HEK293T (cell line): ENCODE data around the gene COL27A1.
A peak's percentile ranks its signal among the peaks of the same experiment; 100 is the strongest.

Experiments
- CTCF ChIA-PET: fragments of 350-600 bp; formaldehyde crosslinking; extraction: SDS; loops from one replicate; lab custom pipeline; 2021; ENCODE audit warnings: antibody characterized with exemption, inconsistent platforms; lab: Yijun Ruan, JAX
- POLR2A ChIA-PET: fragments of 350-600 bp; formaldehyde crosslinking; extraction: SDS; loops from one replicate; lab custom pipeline; 2020; ENCODE audit warnings: antibody characterized with exemption, inconsistent platforms; lab: Yijun Ruan, JAX
- DNase-seq: peaks from one replicate; pipeline ENCODE4 v3.0.0; 2012; ENCODE audit warnings: mixed read lengths; ENCODE audit errors: extremely low spot score
- ARNT ChIP-seq: fragments of 450-650 bp; IDR thresholded peaks from 2 replicates; pipeline ENCODE4 v1.6.1; 2017; ENCODE audit warnings: mild to moderate bottlenecking
- BHLHE40 ChIP-seq: fragments of 450-650 bp; IDR thresholded peaks from 2 replicates; pipeline ENCODE4 v1.6.1; 2016; ENCODE audit warnings: mild to moderate bottlenecking, moderate library complexity, borderline replicate concordance
- CTBP1 ChIP-seq: fragments of 450-650 bp; IDR thresholded peaks from 2 replicates; pipeline ENCODE4 v1.6.1; 2016; ENCODE audit warnings: borderline replicate concordance
- ELF4 ChIP-seq: fragments of 450-650 bp; IDR thresholded peaks from 2 replicates; pipeline ENCODE4 v1.6.1; 2017; ENCODE audit warnings: antibody characterized with exemption
- FOXA1 ChIP-seq: fragments of 450-650 bp; IDR thresholded peaks from 2 replicates; pipeline ENCODE4 v1.6.1; 2016; ENCODE audit warnings: mild to moderate bottlenecking
- FOXK2 ChIP-seq: fragments of 450-650 bp; IDR thresholded peaks from 2 replicates; pipeline ENCODE4 v1.6.1; 2016; ENCODE audit warnings: mild to moderate bottlenecking
- FOXM1 ChIP-seq: fragments of 450-650 bp; IDR thresholded peaks from 2 replicates; pipeline ENCODE4 v1.6.1; 2017; ENCODE audit warnings: mild to moderate bottlenecking, borderline replicate concordance
- HDGF ChIP-seq: fragments of 450-650 bp; IDR thresholded peaks from 2 replicates; pipeline ENCODE4 v1.6.1; 2017; ENCODE audit warnings: antibody characterized with exemption, borderline replicate concordance
- L3MBTL2 ChIP-seq: fragments of 450-650 bp; conservative IDR thresholded peaks from 2 replicates; pipeline ENCODE4 v1.6.1; 2016; ENCODE audit warnings: mild to moderate bottlenecking
- LEF1 ChIP-seq: fragments of 450-650 bp; IDR thresholded peaks from 2 replicates; pipeline ENCODE4 v1.6.1; 2017; ENCODE audit warnings: mild to moderate bottlenecking, borderline replicate concordance
- NFRKB ChIP-seq: fragments of 450-650 bp; IDR thresholded peaks from 2 replicates; pipeline ENCODE4 v1.6.1; 2016; ENCODE audit warnings: mild to moderate bottlenecking, moderate library complexity
- SP1 ChIP-seq: fragments of 450-650 bp; IDR thresholded peaks from 2 replicates; pipeline ENCODE4 v1.6.1; 2017
- SUZ12 ChIP-seq: fragments of 450-650 bp; IDR thresholded peaks from 2 replicates; pipeline ENCODE4 v1.6.1; 2016; ENCODE audit warnings: mild to moderate bottlenecking
- TARDBP ChIP-seq: fragments of 450-650 bp; IDR thresholded peaks from 2 replicates; pipeline ENCODE4 v1.6.1; 2016
- ZNF384 ChIP-seq: fragments of 450-650 bp; IDR thresholded peaks from 2 replicates; pipeline ENCODE4 v1.6.1; 2016
- TF ChIP-seq, protein P1 (sequence below): fragments of 450-650 bp; IDR thresholded peaks from 2 replicates; pipeline ENCODE4 v1.6.1; 2016

COL27A1 gene

DNA sequence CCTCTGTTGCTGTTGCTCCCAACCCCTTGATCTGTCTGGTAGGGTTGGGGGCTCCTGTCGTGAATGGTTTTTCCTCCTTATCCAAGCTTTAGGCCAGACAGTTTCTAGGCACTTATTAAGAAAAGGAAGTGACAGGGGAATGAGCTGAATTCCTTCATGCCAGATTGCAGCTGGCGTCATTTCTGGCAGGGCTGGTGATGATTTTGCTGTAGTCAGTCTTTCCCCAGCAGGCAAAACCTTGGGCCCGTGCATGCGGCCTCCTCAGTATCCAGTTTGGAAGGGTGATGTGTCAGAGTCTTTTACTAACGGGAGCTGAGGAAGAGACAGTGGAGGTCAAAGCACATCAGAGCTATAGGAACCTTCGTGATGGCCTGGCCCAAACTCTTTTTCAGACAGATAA lies 58.8 kb downstream of the COL27A1 start:
- CTCF ChIA-PET = no interaction called here
- TF ChIP-seq ELF4 (no peak), BHLHE40 (no peak), FOXM1 (no peak), TARDBP (no peak), L3MBTL2 (no peak), FOXK2 (no peak), NFRKB (no peak), SUZ12 (no peak), FOXA1 (no peak), CTBP1 (no peak)
- DNase-seq = no peak
- POLR2A ChIA-PET = no interaction called here

DNA sequence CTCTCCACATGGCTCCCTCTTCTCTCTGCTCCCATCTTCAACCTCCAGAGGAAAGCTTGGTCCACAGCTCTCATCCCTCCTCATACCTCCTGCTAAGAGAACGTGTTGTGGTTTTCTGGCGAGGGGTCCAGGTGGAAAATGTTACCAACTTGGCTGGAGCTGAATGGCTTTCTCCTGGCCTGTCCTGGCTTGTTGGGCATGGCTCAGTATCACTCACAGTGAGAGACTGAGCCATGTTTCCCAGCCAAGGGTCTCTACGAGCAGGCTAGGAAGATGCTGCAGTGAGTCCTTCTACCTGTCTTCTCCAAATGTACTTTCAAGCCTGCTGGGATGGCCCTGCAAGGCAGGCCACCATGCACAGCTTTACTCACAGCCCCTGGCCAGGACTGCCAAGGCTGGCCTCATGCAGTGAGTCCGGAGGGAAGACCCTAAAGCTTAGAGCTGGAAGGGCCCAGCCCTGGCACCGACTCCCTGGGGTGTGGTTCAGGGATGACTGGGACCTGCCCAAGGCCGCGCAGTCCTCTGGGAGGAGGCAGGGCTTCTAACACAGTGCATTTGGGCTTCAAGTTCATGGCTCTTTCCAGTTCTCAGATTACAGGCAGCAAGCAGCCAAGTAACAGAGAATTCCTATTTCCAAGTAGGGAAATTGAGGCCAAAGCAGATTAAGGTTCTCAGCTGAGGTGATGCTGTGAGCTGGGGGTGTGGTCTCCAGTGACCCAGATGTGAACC lies 59.5 kb downstream of the COL27A1 start:
- CTCF ChIA-PET = no interaction called here

DNA sequence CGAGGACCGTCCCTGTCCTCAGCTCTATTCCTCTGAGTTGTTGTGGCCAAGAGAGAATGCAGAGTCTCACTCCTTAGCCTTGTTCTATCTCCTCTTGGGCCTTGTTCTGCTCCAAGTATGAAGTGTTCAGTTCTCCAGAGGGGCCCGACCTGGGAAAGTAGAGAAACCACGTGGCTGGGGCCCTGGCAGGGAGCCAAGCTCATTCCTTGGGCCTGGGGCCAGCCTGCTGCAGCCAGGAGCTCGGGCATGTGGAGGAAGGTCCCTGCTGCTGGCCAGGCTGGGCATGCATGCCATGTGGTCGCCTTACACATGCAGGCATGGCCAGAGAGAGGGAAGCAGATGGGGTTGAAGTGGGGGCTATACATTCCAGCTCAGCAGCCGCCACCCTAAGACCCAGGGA lies 60.7 kb downstream of the COL27A1 start:
- POLR2A ChIA-PET = interaction anchor here (0.8 kb wide), 1 partner anchor 10 kb away, joined by 3 read pairs; no protein-coding TSS in a partner anchor
- CTCF ChIA-PET = no interaction called here
- DNase-seq = peak; percentile 28
- no peak for TF ChIP-seq FOXA1
- no peak for TF ChIP-seq LEF1
- TF ChIP-seq HDGF = no peak
- no peak for TF ChIP-seq BHLHE40
- TF ChIP-seq FOXM1 = no peak
- TF ChIP-seq SUZ12 = no peak
- no peak for TF ChIP-seq FOXK2
- no peak for TF ChIP-seq TARDBP
- no peak for TF ChIP-seq NFRKB
- TF ChIP-seq ARNT = no peak
- no peak for TF ChIP-seq CTBP1
- TF ChIP-seq ELF4 = no peak
- TF ChIP-seq SP1 = no peak
- TF ChIP-seq L3MBTL2 = no peak
- TF ChIP-seq ZNF384 = no peak

More for the DNA sequence above, 59.5 kb downstream of the COL27A1 start:
- POLR2A ChIA-PET = no interaction called here
- no peak for DNase-seq
- no peak for TF ChIP-seq BHLHE40
- TF ChIP-seq CTBP1 = no peak
- no peak for TF ChIP-seq TARDBP
- no peak for TF ChIP-seq SUZ12
- TF ChIP-seq, protein P1, sequence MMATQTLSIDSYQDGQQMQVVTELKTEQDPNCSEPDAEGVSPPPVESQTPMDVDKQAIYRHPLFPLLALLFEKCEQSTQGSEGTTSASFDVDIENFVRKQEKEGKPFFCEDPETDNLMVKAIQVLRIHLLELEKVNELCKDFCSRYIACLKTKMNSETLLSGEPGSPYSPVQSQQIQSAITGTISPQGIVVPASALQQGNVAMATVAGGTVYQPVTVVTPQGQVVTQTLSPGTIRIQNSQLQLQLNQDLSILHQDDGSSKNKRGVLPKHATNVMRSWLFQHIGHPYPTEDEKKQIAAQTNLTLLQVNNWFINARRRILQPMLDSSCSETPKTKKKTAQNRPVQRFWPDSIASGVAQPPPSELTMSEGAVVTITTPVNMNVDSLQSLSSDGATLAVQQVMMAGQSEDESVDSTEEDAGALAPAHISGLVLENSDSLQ = no peak
- no peak for TF ChIP-seq SP1
- TF ChIP-seq ELF4 = no peak
- TF ChIP-seq ZNF384 = no peak
- TF ChIP-seq LEF1 = no peak
- TF ChIP-seq NFRKB = no peak
- TF ChIP-seq L3MBTL2 = no peak
- TF ChIP-seq FOXM1 = no peak

DNA sequence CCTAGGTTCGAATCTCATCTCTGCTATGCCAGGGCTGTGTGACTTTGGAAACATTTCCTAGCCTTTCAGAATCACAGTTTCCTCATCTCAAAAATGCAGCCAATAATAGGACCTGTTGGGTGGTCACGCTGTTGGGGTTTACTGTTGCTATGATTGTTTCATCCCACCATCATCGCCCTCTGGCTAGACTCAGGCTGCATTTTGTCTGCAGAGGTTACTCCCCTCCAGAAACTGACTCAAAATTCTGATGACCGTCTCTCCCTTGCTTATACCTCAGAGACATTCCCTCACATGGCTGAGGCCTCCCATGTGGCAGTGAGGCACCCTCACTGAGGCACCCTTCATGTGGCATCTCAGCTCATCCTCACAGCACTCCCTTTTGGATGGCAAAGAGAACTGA lies 61.6 kb downstream of the COL27A1 start:
- no peak for DNase-seq
- ChIA-PET POLR2A (interaction anchor here (0.8 kb wide), 1 partner anchor 9 kb away, joined by 3 read pairs; no protein-coding TSS in a partner anchor), CTCF (no interaction called here)
- no peak for TF ChIP-seq SUZ12
- TF ChIP-seq LEF1 = no peak
- TF ChIP-seq ARNT = no peak
- no peak for TF ChIP-seq ELF4
- no peak for TF ChIP-seq FOXA1
- TF ChIP-seq SP1 = no peak
- TF ChIP-seq TARDBP = no peak
- no peak for TF ChIP-seq NFRKB
- no peak for TF ChIP-seq BHLHE40
- no peak for TF ChIP-seq FOXK2

DNA sequence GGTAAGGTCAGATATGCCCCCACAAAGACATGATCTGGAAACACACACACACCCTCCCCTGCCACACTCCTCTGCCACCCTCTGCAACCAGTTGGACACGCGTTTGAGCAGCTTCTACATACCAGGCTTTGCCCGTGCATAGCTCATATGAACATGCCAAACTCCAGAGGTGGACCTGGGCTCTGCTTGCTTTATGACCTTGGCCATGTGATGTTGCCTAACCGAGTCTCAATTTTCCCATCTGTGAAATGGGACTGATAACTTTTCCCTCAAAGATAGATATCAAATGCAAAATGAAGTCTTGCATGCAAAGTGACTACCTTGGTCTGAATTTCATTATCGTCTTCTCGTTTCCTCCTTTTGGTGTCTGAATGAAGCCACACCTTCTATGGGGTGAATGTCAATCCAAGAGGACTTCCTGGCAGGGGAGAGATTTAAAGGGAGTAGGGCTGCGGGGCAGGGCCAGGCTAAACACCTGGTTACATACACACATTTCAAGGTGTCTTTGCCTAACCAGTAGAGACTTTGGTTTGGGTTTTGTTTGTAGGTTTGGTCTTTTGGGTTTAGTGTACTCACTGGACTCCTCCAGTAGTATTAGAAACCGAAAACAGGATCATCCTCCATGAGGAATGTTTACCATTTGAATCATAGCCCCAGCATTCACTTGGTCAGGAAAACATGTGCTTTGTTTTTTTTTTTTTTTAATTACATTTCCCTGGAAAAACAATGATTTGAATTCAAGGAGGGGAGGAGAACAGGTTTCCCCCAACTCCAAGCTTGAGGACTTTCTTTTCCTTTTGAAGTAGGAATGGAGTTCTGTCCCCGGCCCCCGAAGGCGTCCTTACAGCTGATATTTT lies 63.2 kb downstream of the COL27A1 start:
- ChIA-PET CTCF (no interaction called here), POLR2A (no interaction called here)
- no peak for TF ChIP-seq BHLHE40
- TF ChIP-seq SUZ12 = no peak
- TF ChIP-seq ELF4 = no peak
- no peak for TF ChIP-seq LEF1
- TF ChIP-seq ZNF384 = no peak
- no peak for TF ChIP-seq NFRKB
- no peak for TF ChIP-seq TARDBP
- no peak for TF ChIP-seq HDGF
- TF ChIP-seq FOXA1 = no peak
- no peak for TF ChIP-seq CTBP1
- TF ChIP-seq, protein P1 = no peak
- TF ChIP-seq L3MBTL2 = no peak
- TF ChIP-seq FOXM1 = no peak
- no peak for TF ChIP-seq SP1
- no peak for TF ChIP-seq ARNT
- no peak for TF ChIP-seq FOXK2
- DNase-seq = no peak

DNA sequence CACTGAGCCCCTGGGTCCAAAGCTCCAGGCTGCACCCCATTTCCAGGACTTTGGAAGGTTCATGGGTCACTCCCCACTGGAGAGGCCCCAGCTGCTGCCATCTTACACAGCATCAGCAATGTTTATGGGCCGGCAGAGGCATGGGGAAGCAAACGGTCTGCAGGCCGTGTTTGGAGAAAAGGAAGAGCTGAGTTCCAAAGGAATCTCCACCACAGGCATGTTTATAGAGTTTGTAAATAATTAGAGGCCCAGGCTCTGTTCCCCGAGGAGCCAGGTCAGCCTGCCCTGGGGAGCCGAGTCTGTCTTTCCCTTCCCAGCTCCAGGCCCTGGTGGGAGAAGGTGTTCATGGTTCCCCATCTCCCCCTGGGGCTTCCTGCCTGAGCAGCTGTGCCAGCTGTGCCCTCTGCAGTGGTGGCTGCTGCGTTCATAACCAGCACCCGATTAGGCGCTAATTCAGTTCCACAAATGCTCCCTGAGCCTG lies 64.8 kb downstream of the COL27A1 start:
- ChIA-PET POLR2A (no interaction called here), CTCF (no interaction called here)
- no peak for DNase-seq
- no peak for TF ChIP-seq BHLHE40
- TF ChIP-seq NFRKB = no peak
- no peak for TF ChIP-seq SUZ12
- TF ChIP-seq, protein P1 = no peak
- TF ChIP-seq LEF1 = no peak
- no peak for TF ChIP-seq ZNF384
- TF ChIP-seq FOXM1 = no peak
- TF ChIP-seq L3MBTL2 = no peak
- no peak for TF ChIP-seq TARDBP
- no peak for TF ChIP-seq SP1
- no peak for TF ChIP-seq FOXK2
- no peak for TF ChIP-seq ARNT
- no peak for TF ChIP-seq CTBP1
- no peak for TF ChIP-seq HDGF
- no peak for TF ChIP-seq FOXA1
- TF ChIP-seq ELF4 = no peak
